Measurements from ENCODE around the gene CEACAM19.

Gene CEACAM19

DNA sequence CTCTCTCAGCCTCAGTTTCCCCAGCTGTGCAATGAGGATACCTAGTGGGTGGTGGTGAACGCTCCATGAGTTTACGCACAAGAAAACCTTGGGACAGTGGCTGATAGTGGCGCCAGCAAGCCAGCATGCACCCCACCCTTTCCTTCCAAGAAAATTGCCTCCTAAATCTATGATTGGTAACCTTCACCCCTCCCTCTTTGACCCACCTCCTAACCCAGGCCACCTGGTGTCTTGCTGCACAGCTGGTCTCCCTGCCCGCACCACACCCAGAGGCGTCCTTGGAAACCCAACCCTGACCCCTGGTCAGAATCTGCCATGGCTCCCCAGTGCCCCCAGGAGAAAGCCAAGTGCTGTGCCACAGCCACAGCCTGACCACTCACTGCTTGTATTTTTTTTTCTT lies 54.4 kb downstream of the CEACAM19 start:
- no peak for DNase-seq

GRCh38 chr19:44726465-44726864 lies 55.2 kb downstream of the CEACAM19 start:
- no peak for DNase-seq

DNA sequence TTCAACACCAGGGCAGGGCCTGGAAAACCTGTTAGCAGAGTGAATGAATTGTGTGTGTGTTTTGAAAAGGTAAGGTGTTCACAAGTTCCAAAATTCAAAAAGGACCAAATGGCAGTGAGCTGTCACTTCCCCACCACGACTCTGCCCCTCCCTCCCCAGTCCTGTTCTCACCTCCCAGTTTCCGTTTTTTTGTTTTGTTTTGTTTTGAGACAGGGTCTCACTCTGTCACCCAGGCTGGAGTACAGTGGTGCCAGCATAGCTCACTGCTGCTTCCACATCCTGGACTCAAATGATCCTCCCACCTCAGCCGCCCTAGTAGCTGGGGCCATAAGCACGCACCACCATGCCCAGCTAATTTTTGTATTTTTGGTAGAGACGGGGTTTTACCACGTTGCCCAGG lies 56.9 kb downstream of the CEACAM19 start:
- DNase-seq = no peak

DNA sequence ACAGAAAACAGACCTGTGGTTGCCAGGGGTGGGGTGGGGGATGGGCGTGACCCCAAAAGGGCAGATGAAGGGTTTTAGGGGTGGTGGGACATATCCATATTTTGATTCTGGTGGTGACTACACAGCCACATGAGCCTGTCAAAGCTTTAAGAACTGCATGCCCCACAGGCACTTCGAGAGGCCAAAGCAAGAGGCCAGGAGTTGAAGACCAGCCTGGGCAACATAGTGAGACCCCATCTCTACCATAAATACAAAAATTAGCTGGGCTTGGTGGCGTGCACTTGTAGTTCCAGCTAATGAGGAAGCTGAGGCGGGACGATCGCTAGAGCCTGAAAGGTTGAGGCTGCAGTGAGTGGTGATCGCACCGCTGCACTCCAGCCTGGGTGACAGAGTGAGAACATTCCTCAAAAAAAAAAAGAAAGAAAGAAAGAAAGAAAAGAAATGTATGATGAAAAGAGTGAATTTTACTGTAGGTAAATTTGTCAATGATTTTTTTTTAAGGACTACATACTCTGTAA lies 58.3 kb downstream of the CEACAM19 start:
- no peak for DNase-seq

DNA sequence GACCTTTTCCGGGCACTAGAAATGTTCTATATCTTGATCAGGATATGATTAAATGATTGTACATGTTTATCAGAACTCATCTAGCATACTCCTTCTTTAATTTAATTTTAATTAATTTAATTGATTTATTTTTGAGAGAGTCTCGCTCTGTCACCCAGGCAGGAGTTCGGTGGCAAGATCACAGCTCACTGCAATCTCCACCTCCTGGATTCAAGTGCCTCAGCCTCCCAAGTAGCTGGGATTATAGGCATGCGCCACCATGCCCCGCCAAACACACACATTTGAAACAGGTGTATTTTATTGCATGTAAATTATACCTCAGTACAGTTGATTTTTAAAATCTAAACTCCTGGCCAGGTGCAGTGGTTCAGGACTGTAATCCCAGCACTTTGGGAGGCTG lies 59.8 kb downstream of the CEACAM19 start:
- DNase-seq = no peak

DNA sequence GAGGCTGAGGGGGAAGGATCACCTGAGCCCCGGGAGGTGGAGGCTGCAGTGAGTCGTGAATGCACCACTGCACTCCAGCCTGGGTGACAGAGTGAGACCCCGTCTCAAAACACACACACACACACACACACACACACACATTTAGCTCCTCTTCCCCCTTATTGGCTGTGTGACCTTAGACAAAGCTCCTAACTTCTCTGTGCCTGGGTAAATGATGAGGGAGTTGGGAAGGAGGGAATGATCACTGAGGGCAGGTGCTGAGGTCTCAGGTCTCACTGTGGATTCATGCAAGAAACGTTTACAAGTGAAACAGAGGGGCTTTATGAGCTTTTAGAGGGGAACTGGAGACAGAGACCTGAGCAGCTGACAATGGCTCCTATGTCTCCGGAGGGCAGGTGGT lies 60.3 kb downstream of the CEACAM19 start:
- no peak for DNase-seq

GRCh38 chr19:44732235-44733014 lies 61.1 kb downstream of the CEACAM19 start:
- DNase-seq = no peak
